ENCODE results near the gene PRKAA1.
"Not testable (repeated sequence)": the region's sequence is repeated elsewhere in the genome, so short reads cannot be mapped to it uniquely, and the experiment has no call there.

The PRKAA1 gene

DNA sequence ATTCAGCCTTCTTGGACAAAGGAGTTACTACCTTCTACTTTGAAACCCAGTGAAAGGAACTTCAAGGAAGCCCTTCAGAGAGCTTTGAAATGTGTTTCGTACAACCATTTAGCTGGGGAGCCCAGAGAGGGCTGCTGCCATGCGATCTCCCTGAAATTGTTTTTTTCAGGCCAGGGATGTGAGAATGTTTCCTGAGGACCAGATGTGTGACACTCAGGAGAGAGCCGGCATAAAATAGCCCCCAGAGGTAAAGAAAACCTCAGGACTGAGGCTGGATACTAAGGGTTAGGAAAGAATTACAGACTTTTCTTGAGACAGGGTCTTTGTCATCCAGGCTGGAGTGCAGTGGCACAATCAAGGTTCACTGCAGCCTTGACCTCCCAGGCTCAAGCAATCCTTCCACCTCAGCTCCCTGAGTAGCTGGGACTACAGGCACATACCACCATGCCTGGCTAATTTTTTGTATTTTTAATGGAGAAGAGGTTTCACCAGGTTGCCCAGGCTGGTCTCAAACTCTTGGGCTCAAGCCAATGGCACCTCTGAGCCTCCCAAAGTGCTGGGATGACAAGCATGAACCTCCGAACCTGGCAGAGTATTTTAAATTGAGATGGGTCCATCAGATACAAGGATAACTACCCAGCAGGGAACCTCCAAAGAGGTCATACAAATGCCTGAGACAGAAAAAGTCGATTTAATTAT, 28.5 kb upstream of the PRKAA1 start:
- DNase-seq (ENCODE audit: low read depth, low spot score), result no peak

DNA sequence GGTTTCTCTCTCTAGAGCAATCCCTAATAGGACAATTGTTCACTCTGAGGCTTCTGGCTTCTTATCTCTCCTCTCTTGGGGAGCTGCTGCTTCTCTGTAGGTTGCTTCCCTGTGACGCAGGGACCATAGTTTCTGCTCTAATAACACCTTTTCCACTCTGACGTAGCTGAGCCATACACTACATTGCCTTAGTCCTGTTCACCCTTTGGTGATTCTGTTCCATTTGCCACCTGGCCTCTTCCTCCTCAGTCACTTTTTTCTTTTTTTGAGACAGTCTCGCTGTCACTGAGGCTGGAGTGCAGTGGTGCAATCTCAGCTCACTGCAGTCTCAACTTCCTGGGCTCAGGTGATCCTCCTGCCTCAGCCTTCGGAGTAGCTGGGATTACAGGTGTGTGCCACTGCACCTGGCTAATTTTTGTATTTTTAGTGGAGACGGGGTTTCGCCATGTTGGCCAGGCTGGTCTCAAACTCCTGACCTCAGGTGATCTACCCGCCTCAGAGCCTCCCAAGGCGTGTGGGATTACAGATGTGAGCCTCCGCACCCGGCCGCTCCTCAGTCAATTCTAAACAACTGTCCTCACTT, 27.4 kb upstream of the PRKAA1 start:
- DNase-seq (ENCODE audit: low read depth, low spot score), result not testable (repeated sequence)

DNA sequence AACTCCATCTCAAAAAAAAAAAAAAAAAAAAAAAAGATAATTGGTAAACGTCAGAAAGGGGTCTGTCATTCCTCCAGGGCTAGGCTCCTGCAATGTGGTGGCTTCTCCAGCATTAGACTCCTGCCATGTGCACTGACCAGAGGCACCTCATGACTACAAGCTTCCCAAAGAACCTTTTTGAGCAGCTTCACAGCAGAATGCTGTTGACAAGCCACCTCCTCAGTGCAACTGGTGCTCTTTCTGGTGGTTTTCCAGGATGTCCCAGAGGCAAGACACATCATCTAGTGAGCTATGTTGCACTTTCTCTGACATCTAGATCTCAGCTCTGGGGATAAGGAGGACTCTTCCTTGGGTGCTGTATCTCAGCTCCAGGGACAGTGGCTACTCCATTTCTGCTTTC, 25.3 kb upstream of the PRKAA1 start:
- no peak for DNase-seq (ENCODE audit: low read depth, low spot score)

DNA sequence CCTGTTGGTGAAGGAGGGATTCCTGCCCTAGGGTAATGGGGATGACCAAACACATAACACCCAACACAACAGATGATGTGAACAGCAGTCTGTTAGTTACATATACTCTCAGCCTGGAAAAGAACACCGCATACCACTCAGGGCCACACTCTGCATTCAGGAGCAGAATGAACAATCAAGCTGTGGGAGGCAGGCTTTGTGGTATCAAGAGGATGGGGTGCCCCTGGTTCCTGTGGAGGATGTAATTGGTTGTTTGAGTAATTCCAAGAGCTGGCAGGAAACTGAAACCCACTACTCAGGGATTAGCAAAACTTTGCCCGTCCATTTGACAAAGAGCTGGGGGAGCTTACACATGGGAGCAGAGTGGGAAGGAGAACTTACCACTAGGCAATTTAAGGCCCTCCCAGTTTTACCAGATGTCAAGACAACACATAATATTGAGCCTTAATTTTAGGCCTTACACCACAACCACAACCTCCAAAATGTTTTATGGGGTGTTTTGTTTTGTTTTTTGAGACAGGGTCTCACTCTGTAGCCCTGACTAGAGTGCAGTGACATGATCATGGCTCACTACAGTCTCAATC, 15.6 kb upstream of the PRKAA1 start:
- DNase-seq (ENCODE audit: low read depth, low spot score), result no peak

DNA sequence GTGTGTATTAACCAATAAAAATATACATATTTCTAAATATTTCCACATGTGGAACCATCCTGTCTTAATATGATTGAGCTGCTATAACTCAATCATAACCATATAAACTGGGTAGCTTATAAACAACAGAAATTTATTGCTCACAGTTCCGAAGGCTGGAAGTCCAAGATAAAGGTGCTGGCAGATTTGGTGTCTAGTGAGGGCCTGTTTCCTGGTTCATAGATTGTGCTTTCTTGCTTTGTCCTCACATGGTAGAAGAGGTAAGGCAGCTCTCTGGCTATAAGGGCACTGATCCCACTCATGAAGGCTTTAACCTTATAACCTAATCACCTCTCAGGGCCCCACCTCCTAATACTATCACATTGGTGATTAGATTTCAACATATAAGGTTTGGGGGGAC, 14.0 kb upstream of the PRKAA1 start:
- DNase-seq (ENCODE audit: low read depth, low spot score), result no peak

DNA sequence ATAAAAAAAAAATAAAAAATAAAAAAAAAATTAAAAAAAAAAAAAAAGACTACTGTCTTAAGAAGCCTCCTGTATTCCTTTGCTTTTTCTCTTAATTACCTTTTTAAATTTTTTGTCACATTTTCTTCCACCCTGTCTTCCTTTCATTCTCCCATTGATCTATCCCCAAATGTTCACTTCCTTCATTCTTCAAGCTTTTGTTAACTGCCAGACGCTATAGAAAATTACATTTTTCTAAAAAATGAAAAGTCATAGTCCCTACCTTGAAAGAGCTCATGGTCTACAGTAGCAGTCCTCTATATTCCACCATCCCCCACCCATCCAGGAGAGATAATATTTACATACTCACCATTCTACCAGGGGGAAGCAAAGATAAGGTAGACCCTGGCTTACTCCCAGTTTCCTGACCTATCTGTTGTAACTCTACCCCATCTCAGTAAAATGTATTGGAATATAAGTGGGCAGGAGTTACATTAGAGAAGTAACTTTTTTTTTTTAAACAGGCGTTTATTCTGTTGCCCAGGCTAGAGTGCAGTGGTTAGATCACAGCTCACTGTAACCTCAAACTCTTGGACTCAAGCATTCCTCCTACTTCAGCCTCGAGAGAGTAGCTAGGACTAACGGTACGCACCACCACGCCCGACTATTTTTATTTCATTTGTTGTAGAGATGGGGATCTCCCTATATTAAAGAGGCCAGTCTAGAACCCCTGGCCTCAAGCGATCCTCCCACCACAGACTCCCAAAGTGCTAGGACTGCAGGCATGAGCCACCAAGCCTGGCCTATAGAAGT, 3.8 kb upstream of the PRKAA1 start:
- DNase-seq (ENCODE audit: low read depth, low spot score), result no peak

DNA sequence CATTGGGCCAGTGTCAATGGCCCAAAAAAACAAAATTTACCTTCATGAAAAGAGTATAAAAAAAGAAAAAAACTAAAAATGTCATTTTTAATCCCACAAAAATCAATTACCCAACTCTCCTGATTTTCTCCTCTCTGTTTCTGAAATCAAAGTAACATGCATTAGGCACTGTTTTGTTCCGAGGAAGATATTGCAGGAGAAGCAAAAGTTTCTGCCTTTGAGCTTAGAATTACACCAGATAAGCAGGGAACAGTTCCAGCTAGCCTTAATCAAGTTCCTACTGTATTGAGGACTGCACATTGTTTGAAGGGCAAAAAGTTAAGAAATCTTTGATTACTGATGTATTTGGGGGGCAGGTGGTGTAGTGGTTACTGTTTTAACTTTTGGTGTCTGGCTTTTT, 1.1 kb upstream of the PRKAA1 start:
- no peak for DNase-seq (ENCODE audit: low read depth, low spot score)

DNA sequence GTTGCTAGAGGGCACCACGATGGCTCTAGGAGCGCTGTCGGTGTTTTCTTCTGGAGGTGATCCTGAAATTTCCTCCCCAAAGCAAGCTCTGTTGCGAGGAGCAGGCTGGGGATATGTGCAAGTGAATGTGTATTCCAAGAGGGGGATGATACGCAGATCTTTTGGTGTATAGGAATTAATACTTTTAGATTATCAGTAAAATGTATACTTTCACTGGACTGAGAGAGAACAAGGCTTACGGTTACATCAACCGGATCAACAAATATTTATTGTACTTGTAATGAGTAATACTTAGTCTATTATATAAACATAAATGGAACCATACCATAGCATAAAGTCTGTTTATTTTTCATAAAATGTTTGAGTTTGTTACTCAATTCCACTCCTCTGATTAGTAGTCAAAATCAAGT, 632 bp upstream of the PRKAA1 start:
- peak; percentile 24 for DNase-seq (ENCODE audit: low read depth, low spot score)

DNA sequence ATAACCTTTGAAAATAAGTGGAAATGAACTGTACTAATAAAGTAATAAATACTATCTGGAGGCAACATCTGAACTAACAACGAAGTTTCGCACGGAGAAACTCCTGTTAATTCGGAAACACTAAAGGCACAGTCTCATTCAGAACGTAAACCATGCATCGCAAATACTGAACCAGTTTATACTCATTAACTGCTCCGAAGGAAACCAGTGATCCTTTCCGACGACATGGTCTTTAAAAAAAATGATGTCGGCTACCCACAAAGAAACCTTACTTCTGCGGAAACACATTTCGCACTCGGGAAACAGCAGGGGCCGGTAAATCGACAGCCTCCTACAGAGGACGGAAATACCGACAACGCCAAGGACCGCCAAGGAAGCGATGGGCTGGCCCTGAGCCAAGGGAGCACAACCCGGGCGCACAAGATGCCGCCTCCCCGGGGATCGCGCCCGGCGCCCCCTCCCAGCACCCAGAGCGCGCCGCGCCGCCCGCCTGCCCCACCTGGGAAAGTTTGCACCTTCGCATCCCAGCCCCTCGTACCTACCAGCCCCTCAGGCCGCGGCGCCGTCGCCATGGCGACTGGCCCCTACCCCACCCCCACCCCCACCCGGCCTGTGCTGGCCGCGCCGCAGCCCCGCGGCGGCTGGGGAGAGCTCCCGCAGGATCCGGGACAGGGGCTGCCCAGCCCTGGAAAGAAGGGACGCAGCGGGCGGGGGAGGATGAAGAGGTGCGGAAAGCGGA, 732 bp downstream of the PRKAA1 start:
- DNase-seq (ENCODE audit: low read depth, low spot score), result peak; percentile 33

DNA sequence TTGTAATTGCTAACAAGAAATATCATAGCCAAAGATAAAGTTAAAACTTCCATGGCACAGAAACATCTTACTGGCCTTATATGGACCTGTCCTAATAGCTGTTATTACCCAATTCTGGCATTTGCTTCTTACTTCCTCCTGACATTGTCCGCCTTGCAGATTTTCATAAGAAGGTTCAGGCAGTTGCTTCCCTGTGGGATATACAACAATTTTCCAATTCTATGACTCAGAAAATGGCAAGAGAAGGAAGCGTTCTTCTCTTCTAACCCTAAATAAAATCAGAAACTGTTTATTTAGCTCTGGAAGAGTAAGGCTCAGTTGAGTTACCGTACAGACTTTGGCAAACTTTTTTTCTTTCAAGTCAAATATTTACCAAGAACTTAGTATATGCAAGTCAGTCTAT, 1.7 kb downstream of the PRKAA1 start:
- no peak for DNase-seq (ENCODE audit: low read depth, low spot score)

DNA sequence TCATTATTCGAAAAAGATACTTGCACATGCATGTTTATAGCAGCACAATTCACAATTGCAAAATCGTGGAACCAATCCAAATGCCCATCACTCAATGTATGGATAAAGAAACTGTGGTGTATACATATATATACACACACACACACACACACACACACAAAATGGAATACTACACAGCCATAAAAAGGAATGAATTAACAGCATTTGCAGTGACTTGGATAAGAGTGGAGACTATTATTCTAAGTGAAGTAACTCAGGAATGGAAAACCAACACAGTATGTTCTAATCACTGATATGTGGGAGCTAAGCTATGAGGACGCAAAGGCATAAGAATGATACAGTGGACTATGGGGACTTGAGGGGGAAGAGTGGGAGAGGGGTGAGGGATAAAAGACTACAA, 3.3 kb downstream of the PRKAA1 start:
- DNase-seq (ENCODE audit: low read depth, low spot score), result not testable (repeated sequence)

DNA sequence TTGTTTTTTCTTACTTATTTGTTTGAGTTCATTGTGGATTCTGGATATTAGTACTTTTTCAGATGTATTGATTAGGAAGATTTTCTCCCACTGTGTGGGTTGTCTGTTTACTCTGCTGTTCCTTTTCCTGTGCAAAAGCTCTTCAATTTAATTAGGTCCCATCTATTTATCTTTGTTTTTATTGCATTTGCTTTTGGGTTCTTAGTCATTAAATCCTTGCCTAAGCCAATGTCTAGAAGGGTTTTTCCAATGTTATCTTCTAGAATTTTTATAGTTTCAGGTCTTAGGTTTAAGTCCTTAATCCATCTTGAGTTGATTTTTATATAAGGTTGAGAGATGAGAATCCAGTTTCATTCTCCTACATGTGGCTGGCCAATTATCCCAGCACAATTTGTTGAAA, 3.8 kb downstream of the PRKAA1 start:
- not testable (repeated sequence) for DNase-seq (ENCODE audit: low read depth, low spot score)

DNA sequence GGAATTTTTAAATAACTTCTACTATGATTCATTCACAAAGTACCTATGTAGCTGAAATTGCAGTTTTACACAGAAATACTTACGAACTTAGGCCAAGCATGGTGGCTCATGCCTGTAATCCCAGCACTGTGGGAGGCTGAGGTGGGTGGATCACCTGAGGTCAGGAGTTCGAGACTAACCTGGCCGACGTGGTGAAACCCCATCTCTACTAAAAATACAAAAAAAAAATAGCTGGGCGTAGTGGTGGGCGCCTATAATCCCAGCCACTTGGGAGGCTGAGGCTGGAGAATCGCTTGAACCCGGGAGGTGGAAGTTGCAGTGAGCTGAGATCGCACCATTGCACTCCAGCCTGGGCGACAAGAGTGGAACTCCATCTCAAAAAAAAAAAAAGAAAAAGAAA, 5.5 kb downstream of the PRKAA1 start:
- DNase-seq (ENCODE audit: low read depth, low spot score), result not testable (repeated sequence)

DNA sequence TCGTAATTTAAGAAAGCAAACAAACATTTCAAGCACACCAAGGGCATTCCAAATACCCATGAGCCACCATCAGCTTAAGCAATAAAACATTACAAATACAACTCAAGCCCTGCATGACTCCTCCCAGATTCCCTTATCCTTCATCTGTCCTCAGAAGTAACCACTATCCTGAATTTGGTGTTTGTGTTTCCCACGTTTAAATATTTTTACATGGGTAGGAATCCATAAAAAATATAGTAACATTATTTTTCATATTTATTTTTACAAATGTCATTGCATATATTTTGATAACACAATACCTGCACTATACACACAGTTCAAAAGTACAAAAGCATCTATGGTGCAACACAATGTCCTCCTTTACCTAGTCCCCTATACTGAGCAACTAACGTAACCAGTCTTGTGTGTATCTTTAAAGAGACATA, 6.4 kb downstream of the PRKAA1 start:
- no peak for DNase-seq (ENCODE audit: low read depth, low spot score)

DNA sequence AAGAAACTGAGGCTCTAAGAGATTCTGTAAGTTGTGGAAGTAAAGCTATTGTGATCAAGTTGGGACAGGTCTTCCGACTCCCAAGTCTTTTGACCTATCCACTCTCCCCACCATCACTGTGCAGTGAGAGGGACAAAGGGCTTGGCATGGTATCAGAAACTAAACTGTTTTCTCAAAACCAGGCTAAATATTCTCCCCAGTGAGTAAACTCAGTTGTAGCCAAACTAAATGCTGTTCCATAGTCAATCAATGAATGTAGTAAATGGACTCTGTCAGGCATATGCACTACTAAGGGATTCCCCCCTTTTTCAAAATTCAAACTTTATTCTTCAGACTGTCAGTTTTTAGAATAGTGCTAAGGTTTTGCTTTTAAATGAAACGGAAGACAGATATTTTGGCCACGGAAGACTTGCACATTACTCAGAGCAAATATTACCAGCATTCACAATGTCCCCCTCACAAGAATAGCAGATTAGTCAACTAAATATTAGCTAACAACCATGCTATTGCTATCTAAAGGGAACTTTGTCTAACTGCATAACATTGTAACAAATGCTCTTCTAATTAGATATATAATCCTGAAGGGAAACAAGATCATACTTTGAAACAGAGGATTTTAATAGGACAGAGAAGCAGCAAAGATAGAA, 7.1 kb downstream of the PRKAA1 start:
- DNase-seq (ENCODE audit: low read depth, low spot score), result no peak

DNA sequence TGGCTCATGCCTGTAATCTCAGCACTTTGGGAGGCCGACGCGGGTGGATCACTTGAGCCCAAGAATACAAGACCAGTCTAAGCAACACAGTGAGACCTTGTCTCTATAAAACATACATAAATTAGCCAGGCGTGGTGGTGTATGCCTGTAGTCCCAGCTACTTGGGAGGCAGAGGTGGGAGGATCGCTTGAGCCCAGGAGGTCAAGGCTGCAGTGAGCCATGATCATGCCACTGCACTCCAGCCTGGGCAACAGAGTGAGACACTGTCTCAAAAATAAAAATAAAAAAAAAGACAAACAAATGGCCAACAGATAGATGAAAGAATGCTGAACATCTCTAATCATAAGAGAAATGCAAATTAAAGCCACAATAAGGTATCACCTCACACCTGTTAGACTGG, 9.2 kb downstream of the PRKAA1 start:
- not testable (repeated sequence) for DNase-seq (ENCODE audit: low read depth, low spot score)

DNA sequence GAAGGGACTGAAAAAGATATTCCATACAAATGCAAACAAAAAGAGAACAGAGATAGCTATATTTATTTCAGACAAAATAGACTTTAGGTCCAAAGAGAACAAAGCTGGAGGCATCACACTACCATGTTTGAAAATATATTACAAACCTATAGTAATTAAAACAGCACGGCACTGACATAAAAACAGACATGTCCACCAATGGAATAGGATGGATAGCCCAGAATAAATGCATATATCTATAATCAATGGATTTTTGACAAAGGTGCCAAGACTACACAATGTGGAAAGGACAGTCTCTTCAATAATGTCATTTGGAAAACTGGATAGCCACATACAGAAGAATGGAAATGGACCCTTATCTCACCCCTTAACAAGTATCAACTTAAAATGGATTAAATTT, 10.2 kb downstream of the PRKAA1 start:
- no peak for DNase-seq (ENCODE audit: low read depth, low spot score)

DNA sequence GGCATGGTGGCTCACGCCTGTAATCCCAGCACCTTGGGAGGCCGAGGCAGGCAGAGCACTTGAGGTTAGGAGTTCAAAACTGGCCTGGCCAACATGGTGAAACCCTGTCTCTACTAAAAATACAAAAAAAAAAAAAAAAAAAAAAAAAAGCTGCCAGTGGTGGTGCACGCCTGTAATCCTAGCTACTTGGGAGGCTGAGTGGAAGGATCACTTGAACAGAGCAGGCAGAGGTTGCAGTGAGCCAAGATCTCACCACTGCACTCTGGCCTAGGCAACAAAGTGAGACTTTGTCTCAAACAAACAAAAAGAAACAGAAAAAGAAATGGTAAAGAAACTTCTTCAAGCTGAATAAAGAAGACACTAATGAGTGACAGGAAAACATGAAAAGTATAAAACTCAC, 11.5 kb downstream of the PRKAA1 start:
- not testable (repeated sequence) for DNase-seq (ENCODE audit: low read depth, low spot score)

DNA sequence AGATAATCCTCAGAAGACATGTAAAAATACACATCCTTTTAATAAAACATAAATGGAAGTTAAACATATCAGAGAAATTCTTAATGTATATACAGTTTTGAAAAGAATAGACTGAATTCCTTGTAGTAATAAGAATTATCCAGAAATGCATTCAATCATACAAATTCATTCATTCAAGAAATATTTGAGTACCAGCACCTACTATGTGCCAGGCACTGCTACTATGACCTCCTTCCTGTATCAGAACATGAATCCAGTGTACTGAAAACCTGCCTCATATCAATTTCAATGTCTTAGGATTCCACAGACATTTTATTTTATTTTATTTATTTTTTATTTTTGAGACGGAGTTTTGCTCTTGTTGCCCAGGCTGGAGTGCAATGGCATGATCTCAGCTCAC, 13.3 kb downstream of the PRKAA1 start:
- no peak for DNase-seq (ENCODE audit: low read depth, low spot score)

DNA sequence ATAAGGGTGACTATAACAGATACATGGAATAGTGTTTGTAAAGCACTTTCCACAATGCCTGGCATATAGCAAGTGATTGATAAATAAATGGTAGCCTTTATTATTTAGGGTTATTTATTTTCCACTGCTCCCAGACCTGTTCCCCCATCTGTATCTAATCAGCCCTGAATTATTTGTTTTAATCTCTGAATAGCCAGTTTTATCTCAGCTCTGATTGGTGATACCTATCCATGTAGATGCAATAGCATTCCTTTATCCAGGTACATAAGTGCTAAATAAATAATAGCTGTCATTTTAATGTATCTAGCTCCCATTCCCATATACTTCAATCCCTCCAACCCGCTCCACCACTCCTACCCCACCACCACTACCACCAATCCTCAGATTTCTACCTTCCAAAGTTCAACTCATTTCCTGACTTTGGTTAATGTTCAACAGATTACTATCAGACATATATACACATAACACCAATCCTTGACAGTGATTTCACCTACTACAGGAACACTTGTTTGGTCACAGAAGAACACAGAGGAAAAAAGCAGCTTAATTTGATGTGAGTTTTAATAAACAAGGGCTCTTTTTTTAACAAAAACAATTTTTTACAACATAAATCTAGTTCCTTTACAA, 14.0 kb downstream of the PRKAA1 start:
- DNase-seq (ENCODE audit: low read depth, low spot score), result no peak
